Osteocyte (in vitro differentiated cells): ENCODE measurements around the gene SLC4A8. TPM values are rescaled to one million over a fixed set of nuclear protein-coding genes. Genes with fewer than 3 reads are reported as not detected.
A peak's percentile ranks its signal among the peaks of the same experiment; 100 is the strongest.

Experiments used
- DNase-seq: peaks from one replicate; pipeline ENCODE4 v3.0.0; 2021; ENCODE audit warnings: mixed read lengths; ENCODE audit not compliant: unreplicated experiment; ENCODE audit errors: extremely low spot score
- H3K27ac Mint-ChIP-seq: one replicate; pipeline ENCODE4 v1.8.0; 2021; ENCODE audit warnings: mild to moderate bottlenecking, mixed read lengths; ENCODE audit not compliant: unreplicated experiment
- H3K27me3 Mint-ChIP-seq: one replicate; pipeline ENCODE4 v1.8.0; 2021; ENCODE audit warnings: mixed read lengths; ENCODE audit not compliant: unreplicated experiment
- H3K36me3 Mint-ChIP-seq: one replicate; pipeline ENCODE4 v1.8.0; 2021; ENCODE audit warnings: mixed read lengths; ENCODE audit not compliant: unreplicated experiment
- H3K4me1 Mint-ChIP-seq: one replicate; pipeline ENCODE4 v1.8.0; 2021; ENCODE audit warnings: mixed read lengths; ENCODE audit not compliant: unreplicated experiment
- H3K4me3 Mint-ChIP-seq: one replicate; pipeline ENCODE4 v1.8.0; 2021; ENCODE audit warnings: mild to moderate bottlenecking, moderate library complexity, mixed read lengths; ENCODE audit not compliant: unreplicated experiment
- H3K9me3 Mint-ChIP-seq: one replicate; pipeline ENCODE4 v1.8.0; 2021; ENCODE audit warnings: mixed read lengths; ENCODE audit not compliant: unreplicated experiment
- CTCF ChIP-seq: fragments of 200-600 bp; sonication (generic); IDR thresholded peaks from 2 replicates; pipeline ENCODE4 v1.5.0; 2021; ENCODE audit warnings: antibody characterized with exemption, mild to moderate bottlenecking, moderate library complexity
- total RNA-seq: library from RNA; stranded (reverse); gene quantifications from 2 replicates; pipeline ENCODE4 v1.2.1, GENCODE V29; 2021

Gene SLC4A8
- total RNA-seq, 1 donor from 2014 or later: 3.6 TPM

GRCh38 chr12:51391283-51392123 is 33.1 kb upstream of the SLC4A8 start, which contains the start of gene GALNT6:
Gene GALNT6 (minus strand): TSS chr12:51391406. CDS start chr12:51379781, 11,625 bp downstream.
- peaks cover 47% of the 10 kb centered on the region for H3K4me1 Mint-ChIP-seq
- H3K36me3 Mint-ChIP-seq: no peaks in the 10 kb centered on the region

DNA sequence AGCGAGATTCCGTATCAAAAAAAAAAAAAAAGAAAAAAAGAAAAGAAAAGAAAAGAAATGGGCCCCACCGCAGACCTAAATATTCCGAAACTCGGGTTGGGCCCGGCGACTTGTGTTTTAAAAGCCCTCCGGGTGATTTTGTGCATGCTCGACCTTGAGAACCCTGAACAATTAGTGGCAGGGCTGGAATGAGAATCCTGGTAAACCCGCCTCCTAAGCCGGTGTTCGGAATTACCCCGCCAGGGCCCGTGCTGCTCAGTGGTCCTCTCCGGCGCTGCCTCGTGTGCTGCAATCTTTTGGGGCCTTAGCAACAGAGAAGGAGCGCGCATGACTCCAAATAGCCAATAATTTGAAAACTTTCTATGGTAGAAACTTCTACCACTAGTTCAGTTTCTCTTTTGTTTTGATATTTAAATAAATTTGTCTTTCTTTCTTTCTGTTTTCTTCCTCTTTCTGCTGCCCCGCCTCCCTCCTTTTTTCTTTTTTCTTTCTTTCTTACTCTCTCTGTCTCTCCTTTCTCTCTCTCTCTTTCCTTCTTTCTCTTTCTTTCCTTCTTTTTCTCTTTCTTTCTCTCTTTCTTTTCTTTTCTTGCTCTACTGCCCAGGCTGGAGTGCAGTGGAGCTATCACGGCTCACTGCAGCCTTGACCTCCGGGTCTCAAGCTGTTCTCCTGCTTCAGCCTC is 31.9 kb upstream of the SLC4A8 start:
- H3K27me3 Mint-ChIP-seq: no peaks in the 10 kb centered on the region
- peaks cover 44% of the 10 kb centered on the region for H3K4me1 Mint-ChIP-seq
- peak overlapping the region; percentile 79 for H3K27ac Mint-ChIP-seq
- no peak for TF ChIP-seq CTCF
- no peaks in the 10 kb centered on the region for H3K36me3 Mint-ChIP-seq
- peak overlapping the region; percentile 69 for H3K4me3 Mint-ChIP-seq
- no peak for DNase-seq
- H3K9me3 Mint-ChIP-seq: no peaks in the 10 kb centered on the region

More at GRCh38 chr12:51391283-51392123, 33.1 kb upstream of the SLC4A8 start, which contains the start of gene GALNT6:
- TF ChIP-seq CTCF: no peak
- Mint-ChIP-seq H3K4me3 (peak within 1 kb of the TSS; percentile 79), H3K9me3 (no peaks in the 10 kb centered on the region), H3K27me3 (no peaks in the 10 kb centered on the region), H3K27ac (peak within 1 kb of the TSS; percentile 34)
- no peak for DNase-seq

DNA sequence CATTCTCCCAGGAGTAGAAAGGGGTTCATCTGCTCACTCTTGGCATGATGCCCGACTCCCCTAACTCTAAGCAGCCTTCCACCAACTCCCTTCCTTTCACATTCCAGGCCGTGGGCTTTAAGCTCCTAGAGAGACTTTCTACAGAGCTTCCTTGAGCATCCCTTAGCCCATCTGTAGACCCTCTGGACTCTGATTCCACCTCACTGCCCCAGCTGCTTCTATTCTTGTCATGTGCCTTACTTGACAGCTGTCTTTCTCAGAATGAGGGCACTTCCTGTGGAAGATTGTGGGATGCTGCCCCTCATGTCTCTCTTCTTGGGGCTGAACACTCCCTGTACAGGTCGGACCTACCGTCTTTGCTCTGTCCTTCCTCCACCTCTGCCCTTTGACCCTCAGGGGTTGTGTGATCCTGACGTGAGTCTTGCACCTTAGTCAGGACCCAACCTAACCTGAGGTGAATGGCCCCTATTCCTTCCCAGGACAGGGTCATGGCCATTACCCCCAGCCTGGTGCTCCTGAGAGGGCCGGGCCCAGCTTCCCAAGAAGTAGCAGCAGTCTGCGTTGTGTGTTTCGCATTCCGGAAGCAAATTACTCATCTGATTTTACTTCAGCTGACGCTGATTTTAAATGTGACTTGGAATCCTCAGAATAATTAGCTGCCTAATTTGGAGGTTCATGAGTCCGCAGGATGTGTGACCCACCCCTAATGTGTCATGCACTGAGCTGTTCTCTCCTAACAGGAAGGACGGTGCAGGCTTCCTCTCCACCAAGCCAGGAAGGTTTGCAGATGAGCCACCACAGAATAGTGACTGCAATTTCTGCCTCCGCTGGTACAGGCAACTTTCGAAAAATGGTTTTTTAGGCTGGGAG is 30.7 kb upstream of the SLC4A8 start:
- no peak for TF ChIP-seq CTCF
- Mint-ChIP-seq H3K9me3 (no peaks in the 10 kb centered on the region), H3K27me3 (peaks cover 3% of the 10 kb centered on the region), H3K27ac (no peak overlapping the region), H3K4me3 (no peak overlapping the region), H3K4me1 (peaks cover 32% of the 10 kb centered on the region), H3K36me3 (no peaks in the 10 kb centered on the region)
- DNase-seq: no peak

- DNase-seq: no peak
- H3K9me3 Mint-ChIP-seq: no peaks in the 10 kb centered on the region
- H3K36me3 Mint-ChIP-seq: no peaks in the 10 kb centered on the region
- TF ChIP-seq CTCF: no peak
- H3K27me3 Mint-ChIP-seq: peaks cover 5% of the 10 kb centered on the region
- peaks cover 28% of the 10 kb centered on the region for H3K4me1 Mint-ChIP-seq
- no peak overlapping the region for H3K27ac Mint-ChIP-seq
- no peak overlapping the region for H3K4me3 Mint-ChIP-seq
Observed at GRCh38 chr12:51395283-51396230, 29.1 kb upstream of the SLC4A8 start.
